Caco-2 (cell line): Measurements from ENCODE around the gene DNAJB7. TPM values are rescaled to one million over a fixed set of nuclear protein-coding genes. Genes with fewer than 3 reads are reported as not detected.

Experiments
- BruUV-seq: library from RNA; stranded (reverse); fragments of 400-500 nt; replicated peaks from 2 replicates; lab custom pipeline; 2021; lab: Mats Ljungman, UMichigan
- CTCF ChIA-PET: fragments of 300-600 bp; sonication (Branson Sonifier 250); formaldehyde crosslinking; loops from one replicate; lab custom pipeline; 2022; ENCODE audit warnings: antibody characterized with exemption; lab: Charles Lee
- POLR2A ChIA-PET: fragments of 300-600 bp; sonication (Branson Sonifier 250); formaldehyde crosslinking; loops from one replicate; lab custom pipeline; 2022; ENCODE audit warnings: antibody characterized with exemption; lab: Charles Lee
- DNase-seq, 2 experiments: peaks; one replicate each; pipeline versions ENCODE4 v3.0.0 to v3.0.0-alpha.2; 2020 to 2022
- H3K27me3 ChIP-seq: replicated peaks from 2 replicates; pipeline ENCODE4 v1.6.0; 2011; ENCODE audit warnings: low read length; ENCODE audit not compliant: control insufficient read depth, insufficient read depth
- H3K36me3 ChIP-seq: 2 replicates; pipeline ENCODE4 v1.5.1; 2011; ENCODE audit warnings: low read length; ENCODE audit not compliant: control insufficient read depth, insufficient read depth
- H3K4me1 ChIP-seq: fragments of 250-450 bp; sonication (Bioruptor Pico); 2 replicates; pipeline ENCODE4 v1.5.1; 2020; ENCODE audit warnings: mild to moderate bottlenecking
- H3K4me3 ChIP-seq: 2 replicates; pipeline ENCODE4 v1.5.1; 2011; ENCODE audit warnings: low read depth, mild to moderate bottlenecking, control low read depth, low read length
- H3K9me3 ChIP-seq: fragments of 250-450 bp; sonication (Bioruptor Pico); 2 replicates; pipeline ENCODE4 v1.5.1; 2020; ENCODE audit warnings: mild to moderate bottlenecking, moderate library complexity
- H3K27ac Mint-ChIP-seq: one replicate; pipeline ENCODE4 v1.8.0; 2022; ENCODE audit warnings: mixed read lengths; ENCODE audit not compliant: unreplicated experiment
- H3K27me3 Mint-ChIP-seq: one replicate; pipeline ENCODE4 v1.8.0; 2022; ENCODE audit warnings: mixed read lengths; ENCODE audit not compliant: insufficient read depth, unreplicated experiment
- H3K36me3 Mint-ChIP-seq: one replicate; pipeline ENCODE4 v1.8.0; 2022; ENCODE audit warnings: mild to moderate bottlenecking, mixed read lengths; ENCODE audit not compliant: insufficient read depth, unreplicated experiment
- H3K4me1 Mint-ChIP-seq: one replicate; pipeline ENCODE4 v1.8.0; 2022; ENCODE audit warnings: low read depth, mixed read lengths; ENCODE audit not compliant: unreplicated experiment
- H3K4me3 Mint-ChIP-seq: one replicate; pipeline ENCODE4 v1.8.0; 2022; ENCODE audit warnings: mild to moderate bottlenecking, moderate library complexity, mixed read lengths; ENCODE audit not compliant: unreplicated experiment
- H3K9me3 Mint-ChIP-seq: one replicate; pipeline ENCODE4 v1.8.0; 2022; ENCODE audit warnings: mixed read lengths; ENCODE audit not compliant: unreplicated experiment
- CTCF ChIP-seq, 2 experiments: fragments of 200-600 bp in 1 of 2; IDR thresholded peaks; 1 replicate in 1 of 2; 2 replicates in 1 of 2; pipeline versions ENCODE4 v1.5.1 to v1.8.0; 2011 to 2022; ENCODE audit warnings: antibody characterized with exemption in 1 of 2, control low read depth in 1 of 2, inconsistent platforms in 1 of 2, low read depth in 1 of 2, low read length in 1 of 2, mild to moderate bottlenecking in 1 of 2, moderate library complexity in 1 of 2; ENCODE audit not compliant: insufficient read depth in 1 of 2, severe bottlenecking in 1 of 2, unreplicated experiment in 1 of 2
- intact Hi-C: fragments of 100-400 bp; cut with micrococcal nuclease; formaldehyde crosslinking; loops from one replicate; pipeline ENCODE4 v1.10.0; 2022; ENCODE audit not compliant: unreplicated experiment
- total RNA-seq: library from RNA; stranded (reverse); gene quantifications from 2 replicates; pipeline ENCODE4 v1.2.3, GENCODE V29; 2022

Gene DNAJB7
- total RNA-seq, 1 experiment from 2014 or later, result not detected

GRCh38 chr22:40823426-40823825, 38.5 kb downstream of the DNAJB7 start:
- Histone ChIP-seq H3K27me3 (no peaks in the 10 kb centered on the region), H3K36me3 (no peaks in the 10 kb centered on the region), H3K4me1 (peaks cover 34% of the 10 kb centered on the region), H3K4me3 (no peak overlapping the region), H3K9me3 (no peaks in the 10 kb centered on the region)
- POLR2A ChIA-PET, result no interaction called here
- Mint-ChIP-seq H3K27me3 (no peaks in the 10 kb centered on the region), H3K4me1 (no peaks in the 10 kb centered on the region), H3K4me3 (no peak overlapping the region), H3K9me3 (no peaks in the 10 kb centered on the region), H3K27ac (no peak overlapping the region), H3K36me3 (peaks cover 65% of the 10 kb centered on the region)
- TF ChIP-seq CTCF (IDR thresholded peaks at IDR 0.05; ENCODE audit: insufficient read depth in 1 of 2, low read depth in 1 of 2, low read length in 1 of 2, severe bottlenecking in 1 of 2, unreplicated experiment in 1 of 2), result no peak
- no peak for DNase-seq
- intact Hi-C loops, result no loop called here
- BruUV-seq, result no TSS peak
- CTCF ChIA-PET, result no interaction called here

- POLR2A ChIA-PET, result interaction anchor here (0.6 to 0.9 kb wide), 2 partner anchors 19 to 38 kb away, joined by 3 to 5 read pairs; no protein-coding TSS in a partner anchor
- TSS peak; percentile 93 for BruUV-seq
- H3K27me3 Mint-ChIP-seq, result no peaks in the 10 kb centered on the region
Measured at GRCh38 chr22:40819599-40820140, 42.2 kb downstream of the DNAJB7 start.

More at GRCh38 chr22:40819599-40820140, 42.2 kb downstream of the DNAJB7 start:
- intact Hi-C loops, result no loop called here
- peak overlapping the region; percentile 81 for H3K4me3 Mint-ChIP-seq
- CTCF ChIA-PET, result interaction anchor here (0.6 to 2.1 kb wide), 2 partner anchors 107 to 137 kb away, joined by 5 to 9 read pairs; no protein-coding TSS in a partner anchor
- H3K4me1 ChIP-seq, result peaks cover 15% of the 10 kb centered on the region; the same call in 1 of the 2 replicates
- H3K27me3 ChIP-seq, result no peaks in the 10 kb centered on the region
- H3K27ac Mint-ChIP-seq, result peak overlapping the region; percentile 73
- no peaks in the 10 kb centered on the region for H3K36me3 ChIP-seq
- TF ChIP-seq CTCF (IDR thresholded peaks at IDR 0.05; ENCODE audit: insufficient read depth in 1 of 2, low read depth in 1 of 2, low read length in 1 of 2, severe bottlenecking in 1 of 2, unreplicated experiment in 1 of 2), result no peak
- H3K4me1 Mint-ChIP-seq, result peaks cover 16% of the 10 kb centered on the region
- peaks cover 56% of the 10 kb centered on the region for H3K36me3 Mint-ChIP-seq
- H3K4me3 ChIP-seq, result peak overlapping the region; percentile 37
- no peaks in the 10 kb centered on the region for H3K9me3 ChIP-seq
- no peaks in the 10 kb centered on the region for H3K9me3 Mint-ChIP-seq
- no peak for DNase-seq
